NCI-H524 (cell line): ENCODE results near the gene OR6C4.
"Not testable (repeated sequence)": the region's sequence is repeated elsewhere in the genome, so short reads cannot be mapped to it uniquely, and the experiment has no call there.

Experiments used
- DNase-seq, 2 experiments: peaks; one replicate each; lab custom pipeline; 2025; lab: John Stamatoyannopoulos, UW

The OR6C4 gene

GRCh38 chr12:55549302-55549701 is at the start of gene OR6C4:
OR6C4 (plus strand) TSS chr12:55549602; CDS start chr12:55551227, 1,625 bp downstream.
- no peak for DNase-seq

DNA sequence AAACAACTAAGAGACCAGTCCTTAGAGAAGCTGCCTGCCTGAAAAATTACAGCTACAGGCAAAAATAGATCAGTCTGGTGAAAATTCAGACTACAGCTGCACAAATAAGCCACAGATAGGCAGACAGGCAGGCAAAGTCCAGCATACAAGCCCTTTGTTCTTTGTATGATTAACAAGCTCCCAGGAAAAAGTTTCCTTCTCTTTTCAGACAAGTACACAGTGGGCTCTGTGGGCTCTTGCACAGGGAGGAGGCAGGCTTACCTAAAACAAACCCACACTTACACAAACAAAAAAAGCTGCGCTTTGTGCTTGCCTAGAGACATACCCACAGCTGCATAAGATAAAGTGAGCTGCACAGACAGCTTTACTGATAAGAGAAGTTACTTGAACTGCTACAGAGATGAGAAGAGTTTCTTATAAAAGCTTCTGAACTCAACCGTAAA is 49.6 kb upstream of the OR6C4 start:
- DNase-seq: no peak

- DNase-seq: no peak
Observed at GRCh38 chr12:55501601-55502000, 47.8 kb upstream of the OR6C4 start.

- DNase-seq: peak in 1 of 2 experiments; percentile 1
Observed at GRCh38 chr12:55515696-55516095, 33.7 kb upstream of the OR6C4 start.

- no peak for DNase-seq
Observed at GRCh38 chr12:55516391-55516790, 33.0 kb upstream of the OR6C4 start.

DNA sequence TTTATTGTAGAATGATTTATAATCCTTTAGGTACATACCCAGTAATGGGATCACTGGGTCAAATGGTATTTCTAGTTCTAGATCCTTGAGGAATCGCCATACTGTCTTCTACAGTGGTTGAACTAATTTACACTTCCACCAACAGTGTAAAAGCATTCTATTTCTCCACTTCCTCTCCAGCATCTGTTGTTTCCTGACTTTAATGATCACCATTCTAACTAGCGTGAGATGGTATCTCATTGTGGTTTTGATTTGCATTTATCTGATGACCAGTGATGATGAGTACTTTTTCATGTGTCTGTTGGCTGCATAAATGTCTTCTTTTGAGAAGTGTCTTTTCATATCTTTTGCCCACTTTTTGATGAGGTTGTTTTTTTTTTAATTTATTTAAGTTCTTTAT is 1.2 kb upstream of the OR6C4 start:
- not testable (repeated sequence) for DNase-seq

DNA sequence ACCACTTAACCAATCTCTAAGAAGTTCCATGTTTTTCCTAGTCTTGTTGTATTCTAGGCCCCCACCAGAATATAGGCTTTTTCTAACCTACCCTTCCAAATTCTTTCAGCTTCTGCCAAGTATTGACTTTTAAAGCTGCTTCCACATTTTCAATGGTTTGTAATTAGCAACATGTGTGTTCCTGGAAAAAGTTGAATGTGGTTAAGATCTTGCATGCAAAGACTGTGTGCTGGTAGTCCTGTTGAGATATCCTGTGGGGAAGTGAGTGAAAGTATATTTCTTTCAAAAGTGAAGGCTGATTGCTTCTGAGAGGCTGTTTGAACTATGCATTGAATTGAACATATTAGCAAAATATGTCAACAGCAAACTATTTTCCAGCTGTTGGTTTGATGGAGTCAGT is 646 bp upstream of the OR6C4 start:
- DNase-seq: no peak

DNA sequence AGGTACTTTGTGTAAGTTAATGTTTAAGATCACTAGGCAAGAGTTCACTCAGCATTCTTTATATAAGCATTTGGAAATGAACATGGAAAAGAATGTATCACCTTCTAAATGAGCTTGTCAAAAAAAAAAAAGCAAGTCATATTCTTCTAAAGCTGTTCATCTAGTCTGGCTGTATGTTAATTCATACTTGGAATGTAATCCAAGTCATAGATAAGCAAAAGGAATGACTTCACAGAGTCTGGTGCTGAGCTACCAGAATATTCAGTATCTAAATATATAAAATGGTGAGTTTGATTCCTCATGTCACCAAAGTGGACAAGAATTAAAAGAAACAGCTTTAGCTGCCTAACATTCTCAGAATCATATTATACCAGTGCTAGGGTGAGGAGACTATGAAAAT is 4.9 kb downstream of the OR6C4 start:
- no peak for DNase-seq

DNA sequence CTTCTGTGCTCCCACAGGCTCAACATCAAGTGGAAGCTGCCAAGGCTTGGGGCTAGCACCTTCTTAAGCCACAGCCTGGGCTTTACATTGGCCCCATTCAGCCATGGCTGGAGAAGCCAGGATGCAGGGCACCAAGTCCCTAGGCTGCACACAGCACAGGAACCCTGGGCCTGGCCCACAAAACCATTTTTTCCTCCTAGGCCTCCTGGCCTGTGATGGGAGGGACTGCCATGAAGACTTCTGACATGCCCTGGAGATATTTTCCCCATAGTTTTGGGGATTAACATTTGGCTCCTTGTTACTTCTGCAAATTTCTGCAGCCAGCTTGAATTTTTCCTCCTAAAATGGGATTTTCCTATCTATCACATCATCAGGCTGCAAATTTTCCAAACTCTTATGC is 20.7 kb downstream of the OR6C4 start:
- DNase-seq: not testable (repeated sequence)

DNA sequence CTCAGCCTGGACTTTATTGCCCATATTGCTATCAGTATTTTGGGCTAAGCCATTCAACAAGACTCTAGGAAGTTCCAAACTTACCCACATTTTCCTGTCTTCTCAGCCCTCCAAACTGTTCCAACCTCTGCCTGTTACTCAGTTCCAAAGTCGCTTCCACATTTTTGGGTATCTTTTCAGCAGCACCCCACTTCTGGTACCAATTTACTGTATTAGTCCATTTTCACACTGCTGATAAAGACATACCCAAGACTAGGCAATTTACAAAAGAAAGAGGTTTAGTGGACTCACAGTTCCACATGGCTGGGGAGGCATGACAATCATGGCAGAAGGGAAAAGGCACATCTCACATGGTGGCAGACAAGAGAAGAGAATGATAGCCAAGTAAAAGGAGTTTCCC is 21.3 kb downstream of the OR6C4 start:
- not testable (repeated sequence) for DNase-seq

DNA sequence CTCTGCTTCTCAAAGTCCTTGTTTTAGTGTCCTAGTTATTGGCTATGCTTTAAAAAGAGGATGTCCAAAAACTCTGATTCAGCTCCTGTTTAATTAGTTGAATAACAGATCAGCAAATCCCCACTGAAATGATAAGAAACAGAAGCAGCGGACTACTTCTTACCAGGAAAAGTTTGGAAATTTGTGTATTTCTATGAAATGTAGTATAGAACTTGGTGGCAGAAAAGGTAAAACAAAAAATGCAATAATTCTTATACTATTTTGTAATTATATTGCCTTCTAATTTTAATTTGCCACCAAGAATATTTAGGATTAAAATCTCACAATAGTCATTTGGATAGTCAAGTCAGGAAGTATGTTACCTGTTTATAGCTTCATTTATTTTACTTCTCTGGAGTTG is 22.8 kb downstream of the OR6C4 start, which contains the start of gene OR2AP1:
Gene OR2AP1 (plus strand): TSS at position 301 of the 400 bp plus-strand sequence. CDS start 1,947 bp downstream, outside the sequence.
- no peak for DNase-seq

- no peak for DNase-seq
Observed at GRCh38 chr12:55582066-55582465, 32.7 kb downstream of the OR6C4 start.

DNA sequence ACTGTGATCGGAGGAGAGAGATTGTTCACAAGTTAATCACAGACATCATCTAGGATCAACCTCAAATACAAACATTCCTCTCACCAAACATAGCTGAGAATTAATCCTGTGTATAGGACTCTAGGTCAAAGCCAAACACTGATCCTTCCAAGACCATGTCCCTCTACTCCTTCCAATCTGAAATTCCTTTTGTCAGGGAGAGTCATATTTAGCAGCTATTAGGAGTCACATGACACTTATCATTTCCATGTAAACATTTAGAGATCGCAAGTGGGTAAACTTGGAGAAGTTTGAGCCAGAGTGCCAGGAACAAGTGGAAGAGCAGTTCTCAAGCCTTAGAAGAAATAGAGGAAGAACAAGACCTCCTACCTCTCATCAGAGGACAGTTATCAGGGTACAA is 36.4 kb downstream of the OR6C4 start:
- DNase-seq: no peak

DNA sequence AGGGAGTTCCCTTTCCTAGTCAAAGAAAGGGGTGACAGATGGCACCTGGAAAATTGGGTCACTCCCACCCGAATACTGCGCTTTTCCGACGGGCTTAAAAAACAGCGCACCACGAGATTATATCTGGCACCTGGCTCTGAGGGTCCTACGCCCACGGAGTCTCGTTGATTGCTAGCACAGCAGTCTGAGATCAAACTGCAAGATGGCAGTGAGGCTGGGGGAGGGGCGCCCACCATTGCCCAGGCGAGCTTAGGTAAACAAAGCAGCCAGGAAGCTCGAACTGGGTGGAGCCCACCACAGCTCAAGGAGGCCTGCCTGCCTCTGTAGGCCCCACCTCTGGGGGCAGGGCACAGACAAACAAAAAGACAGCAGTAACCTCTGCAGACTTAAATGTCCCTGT is 40.8 kb downstream of the OR6C4 start:
- not testable (repeated sequence) for DNase-seq
